Measurements from ENCODE around the gene OR2D3. TPM values are rescaled to one million over a fixed set of nuclear protein-coding genes. Genes with fewer than 3 reads are reported as not detected.
"Not testable (repeated sequence)": the region's sequence is repeated elsewhere in the genome, so short reads cannot be mapped to it uniquely, and the experiment has no call there.

The OR2D3 gene
- total RNA-seq, 1 donor from 2014 or later, result not detected

- DNase-seq, result no peak
Measured at GRCh38 chr11:6928916-6929315, 8.1 kb downstream of the OR2D3 start.

- DNase-seq, result no peak
Measured at GRCh38 chr11:6931146-6931713, 10.4 kb downstream of the OR2D3 start.

GRCh38 chr11:6932145-6932544 lies 11.3 kb downstream of the OR2D3 start:
- DNase-seq, result no peak

GRCh38 chr11:6941970-6942369 lies 21.2 kb downstream of the OR2D3 start:
- DNase-seq, result no peak

GRCh38 chr11:6943131-6943530 lies 22.3 kb downstream of the OR2D3 start:
- no peak for DNase-seq

- DNase-seq, result not testable (repeated sequence)
Measured at GRCh38 chr11:6954248-6954647, 33.4 kb downstream of the OR2D3 start.

GRCh38 chr11:6962141-6962540 lies 41.3 kb downstream of the OR2D3 start:
- DNase-seq, result no peak

GRCh38 chr11:6962673-6963072 lies 41.9 kb downstream of the OR2D3 start:
- no peak for DNase-seq

- no peak for DNase-seq
Measured at GRCh38 chr11:6968816-6969215, 48.0 kb downstream of the OR2D3 start.

GRCh38 chr11:6969854-6970253 lies 49.1 kb downstream of the OR2D3 start:
- DNase-seq, result not testable (repeated sequence)

Other genes with a start within 250 kb of the OR2D3 start
- gene MRPL17, start 237.7 kb upstream of the OR2D3 start, total RNA-seq, result 31.2 and 61.6 TPM in 2 replicates
- gene OR2AG2, start 149.0 kb upstream of the OR2D3 start, total RNA-seq, result not detected in 2 replicates
- not detected in 2 replicates for gene OR2AG1, start 138.0 kb upstream of the OR2D3 start, total RNA-seq
- gene OR6A2, start 121.3 kb upstream of the OR2D3 start, total RNA-seq, result 0.05 and 0.17 TPM in 2 replicates
- gene OR10A5, start 75.3 kb upstream of the OR2D3 start, total RNA-seq, result not detected in 2 replicates
- gene OR10A2, start 57.9 kb upstream of the OR2D3 start, total RNA-seq, result not detected in 2 replicates
- not detected in 2 replicates for gene OR10A4, start 44.4 kb upstream of the OR2D3 start, total RNA-seq
- 0.17 TPM in 1 of 2 replicates, not detected in the other for gene OR2D2, start 28.5 kb upstream of the OR2D3 start, total RNA-seq
- 0.70 and 1.7 TPM in 2 replicates for gene ZNF215, start 5.4 kb downstream of the OR2D3 start, total RNA-seq
- gene ZNF214, start 99.3 kb downstream of the OR2D3 start, total RNA-seq, result 0.19 and 1.7 TPM in 2 replicates
- gene NLRP14, start 99.5 kb downstream of the OR2D3 start, total RNA-seq, result not detected in 2 replicates
- not detected in 2 replicates for gene RBMXL2, start 168.0 kb downstream of the OR2D3 start, total RNA-seq

Data from dermis blood vessel endothelial cell (primary cell).